ENCODE measurements around the gene FBXO34. TPM values are rescaled to one million over a fixed set of nuclear protein-coding genes. Genes with fewer than 3 reads are reported as not detected.

Gene FBXO34
- total RNA-seq, 2 donors from 2014 or later = 44.1 to 51.6 TPM

DNA sequence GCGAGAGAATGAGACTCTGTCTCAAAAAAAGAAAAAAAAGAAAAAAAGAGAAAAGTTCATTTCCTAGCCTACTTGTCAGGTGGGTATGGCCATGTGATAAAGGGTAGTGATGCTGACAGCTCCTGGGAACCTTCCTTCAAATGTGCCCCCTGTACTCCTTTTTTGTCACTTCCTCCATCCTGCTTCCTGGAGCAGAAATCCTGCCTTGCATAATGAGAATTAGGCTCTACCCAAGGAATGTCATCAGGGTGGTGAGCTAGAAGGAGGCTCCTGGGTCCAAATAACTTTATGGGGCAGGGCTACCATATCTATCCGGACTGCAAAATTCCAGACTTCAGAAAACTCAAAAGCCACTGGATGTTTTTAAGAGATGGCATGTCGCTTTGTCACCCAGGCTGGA lies 27.8 kb upstream of the FBXO34 start:
- WGBS, 2 experiments (ENCODE audit: insufficient coverage in 1 of 2, insufficient read length in 1 of 2) = 96 to 97% methylated on average over 2 to 3 of the region's 3 CpGs
- no peaks in the 10 kb centered on the region for H3K36me3 Mint-ChIP-seq (ENCODE audit: low read depth)
- H3K4me3 Mint-ChIP-seq = no peak overlapping the region
- H3K4me3 ChIP-seq (ENCODE audit: low read length) = no peak overlapping the region
- peaks cover 42% of the 10 kb centered on the region for H3K27me3 Mint-ChIP-seq (ENCODE audit: insufficient read depth)
- H3K27ac Mint-ChIP-seq = no peak overlapping the region
- no peaks in the 10 kb centered on the region for H3K4me1 Mint-ChIP-seq
- DNase-seq = no peak
- no peaks in the 10 kb centered on the region for H3K9me3 ChIP-seq (ENCODE audit: control insufficient read depth, low read length)
- TF ChIP-seq, protein P1, sequence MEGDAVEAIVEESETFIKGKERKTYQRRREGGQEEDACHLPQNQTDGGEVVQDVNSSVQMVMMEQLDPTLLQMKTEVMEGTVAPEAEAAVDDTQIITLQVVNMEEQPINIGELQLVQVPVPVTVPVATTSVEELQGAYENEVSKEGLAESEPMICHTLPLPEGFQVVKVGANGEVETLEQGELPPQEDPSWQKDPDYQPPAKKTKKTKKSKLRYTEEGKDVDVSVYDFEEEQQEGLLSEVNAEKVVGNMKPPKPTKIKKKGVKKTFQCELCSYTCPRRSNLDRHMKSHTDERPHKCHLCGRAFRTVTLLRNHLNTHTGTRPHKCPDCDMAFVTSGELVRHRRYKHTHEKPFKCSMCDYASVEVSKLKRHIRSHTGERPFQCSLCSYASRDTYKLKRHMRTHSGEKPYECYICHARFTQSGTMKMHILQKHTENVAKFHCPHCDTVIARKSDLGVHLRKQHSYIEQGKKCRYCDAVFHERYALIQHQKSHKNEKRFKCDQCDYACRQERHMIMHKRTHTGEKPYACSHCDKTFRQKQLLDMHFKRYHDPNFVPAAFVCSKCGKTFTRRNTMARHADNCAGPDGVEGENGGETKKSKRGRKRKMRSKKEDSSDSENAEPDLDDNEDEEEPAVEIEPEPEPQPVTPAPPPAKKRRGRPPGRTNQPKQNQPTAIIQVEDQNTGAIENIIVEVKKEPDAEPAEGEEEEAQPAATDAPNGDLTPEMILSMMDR (conservative IDR thresholded peaks at IDR 0.05) = no peak
- no peak overlapping the region for H3K27ac ChIP-seq (ENCODE audit: low read depth, low read length)
- H3K9ac ChIP-seq (ENCODE audit: extremely low read depth, low read length, poor library complexity, severe bottlenecking) = no peak overlapping the region
- no peaks in the 10 kb centered on the region for H3K4me1 ChIP-seq (ENCODE audit: control insufficient read depth, insufficient read depth, low read length)
- H3K36me3 ChIP-seq (ENCODE audit: control insufficient read depth, insufficient read depth, low read length) = no peaks in the 10 kb centered on the region
- H3K9me3 Mint-ChIP-seq = no peaks in the 10 kb centered on the region
- H3K27me3 ChIP-seq (ENCODE audit: control insufficient read depth, insufficient read depth, low read length, poor library complexity, severe bottlenecking) = peaks cover 26% of the 10 kb centered on the region

DNA sequence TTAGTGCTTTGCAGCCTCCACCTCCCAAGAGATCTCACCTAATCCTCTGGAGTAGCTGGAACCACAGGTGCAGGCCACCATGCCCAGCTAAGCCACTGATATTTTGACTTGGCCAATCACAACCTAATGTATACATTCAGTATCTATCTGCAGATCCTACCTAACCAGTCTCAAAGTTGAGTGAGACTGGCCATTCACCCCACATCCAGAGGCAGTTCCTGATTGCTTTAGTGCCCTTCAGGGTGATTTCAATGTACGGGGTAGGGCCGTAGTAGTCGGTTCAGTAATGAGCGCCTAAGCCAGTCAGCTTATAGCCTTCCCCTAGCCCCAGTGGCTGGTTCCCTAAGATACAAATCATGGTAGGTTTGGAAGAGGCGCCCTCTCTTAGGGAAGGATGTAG lies 27.4 kb upstream of the FBXO34 start:
- Histone ChIP-seq H3K9ac (ENCODE audit: extremely low read depth, low read length, poor library complexity, severe bottlenecking) (no peak overlapping the region), H3K4me3 (ENCODE audit: low read length) (no peak overlapping the region), H3K4me1 (ENCODE audit: control insufficient read depth, insufficient read depth, low read length) (no peaks in the 10 kb centered on the region), H3K27ac (ENCODE audit: low read depth, low read length) (no peak overlapping the region), H3K36me3 (ENCODE audit: control insufficient read depth, insufficient read depth, low read length) (no peaks in the 10 kb centered on the region), H3K27me3 (ENCODE audit: control insufficient read depth, insufficient read depth, low read length, poor library complexity, severe bottlenecking) (peaks cover 30% of the 10 kb centered on the region), H3K9me3 (ENCODE audit: control insufficient read depth, low read length) (no peaks in the 10 kb centered on the region)
- Mint-ChIP-seq H3K4me1 (no peaks in the 10 kb centered on the region), H3K36me3 (ENCODE audit: low read depth) (no peaks in the 10 kb centered on the region), H3K27me3 (ENCODE audit: insufficient read depth) (peaks cover 42% of the 10 kb centered on the region), H3K27ac (no peak overlapping the region), H3K9me3 (no peaks in the 10 kb centered on the region), H3K4me3 (no peak overlapping the region)
- WGBS, 2 experiments (ENCODE audit: insufficient coverage in 1 of 2, insufficient read length in 1 of 2) = 93 to 94% methylated on average over 3 to 5 of the region's 5 CpGs
- TF ChIP-seq, protein P1 (conservative IDR thresholded peaks at IDR 0.05) = no peak
- DNase-seq = no peak

DNA sequence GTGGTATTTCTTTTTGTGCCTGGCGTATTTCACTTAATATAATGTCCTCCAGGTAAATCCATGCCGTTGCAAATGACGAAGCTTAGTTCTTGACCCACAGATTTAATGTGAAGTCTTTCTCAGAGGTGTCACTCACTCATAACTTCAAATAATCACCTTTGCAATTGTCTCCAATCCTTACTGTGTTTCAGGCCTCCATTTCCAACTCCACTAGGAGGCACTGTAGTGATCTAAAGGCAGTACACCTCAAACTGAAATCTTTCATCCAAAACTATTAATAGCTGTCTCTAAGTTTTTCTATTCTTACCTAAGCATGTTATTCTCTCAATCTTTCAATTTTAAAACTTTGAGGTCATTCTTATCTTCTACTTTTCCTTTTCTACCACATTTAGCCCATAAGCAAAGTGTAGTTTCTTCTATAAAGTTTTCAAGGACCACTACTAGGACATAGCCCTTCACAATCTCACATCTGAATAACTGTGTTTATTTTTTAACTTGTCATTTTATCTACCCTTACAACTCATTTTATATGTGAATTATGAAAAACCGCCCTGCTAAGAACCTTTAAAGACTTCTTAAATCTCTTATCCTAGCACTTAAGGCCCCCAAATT lies 25.5 kb upstream of the FBXO34 start:
- H3K4me3 Mint-ChIP-seq = no peak overlapping the region
- H3K9me3 ChIP-seq (ENCODE audit: control insufficient read depth, low read length) = no peaks in the 10 kb centered on the region
- no peak for DNase-seq
- H3K27me3 Mint-ChIP-seq (ENCODE audit: insufficient read depth) = peaks cover 27% of the 10 kb centered on the region
- H3K4me1 ChIP-seq (ENCODE audit: control insufficient read depth, insufficient read depth, low read length) = no peaks in the 10 kb centered on the region
- H3K4me1 Mint-ChIP-seq = no peaks in the 10 kb centered on the region
- H3K36me3 Mint-ChIP-seq (ENCODE audit: low read depth) = no peaks in the 10 kb centered on the region
- H3K9me3 Mint-ChIP-seq = no peaks in the 10 kb centered on the region
- peaks cover 21% of the 10 kb centered on the region for H3K27me3 ChIP-seq (ENCODE audit: control insufficient read depth, insufficient read depth, low read length, poor library complexity, severe bottlenecking)
- TF ChIP-seq, protein P1 (conservative IDR thresholded peaks at IDR 0.05) = peak; percentile 85
- no peak overlapping the region for H3K27ac Mint-ChIP-seq
- no peaks in the 10 kb centered on the region for H3K36me3 ChIP-seq (ENCODE audit: control insufficient read depth, insufficient read depth, low read length)
- H3K4me3 ChIP-seq (ENCODE audit: low read length) = no peak overlapping the region
- WGBS, 2 experiments (ENCODE audit: insufficient coverage in 1 of 2, insufficient read length in 1 of 2) = 70 to 72% methylated on average over 4 of the region's 4 CpGs
- H3K27ac ChIP-seq (ENCODE audit: low read depth, low read length) = no peak overlapping the region
- no peak overlapping the region for H3K9ac ChIP-seq (ENCODE audit: extremely low read depth, low read length, poor library complexity, severe bottlenecking)
